22Rv1 (cell line): ENCODE data around the gene ISLR.

ENCODE experiments used
- CTCF ChIP-seq: fragments of 450-650 bp; IDR thresholded peaks from 2 replicates; pipeline ENCODE4 v1.5.1; 2017; ENCODE audit warnings: mild to moderate bottlenecking
- ZFX ChIP-seq: fragments of 450-650 bp; IDR thresholded peaks from 2 replicates; pipeline ENCODE4 v1.6.1; 2017; ENCODE audit warnings: antibody characterized with exemption, borderline replicate concordance

GRCh38 chr15:74127954-74128784, 45.3 kb upstream of the ISLR start:
- TF ChIP-seq CTCF (no peak), ZFX (no peak)
